Measurements from ENCODE around the gene GNAQ.

Gene GNAQ

GRCh38 chr9:77770340-77770739 is 261.3 kb downstream of the GNAQ start:
- Histone ChIP-seq H3K79me2 (peaks cover 2% of the 10 kb centered on the region), H3K27ac (no peak overlapping the region), H3K36me3 (ENCODE audit: control insufficient read depth, insufficient read depth, low read length) (no peaks in the 10 kb centered on the region), H3K9ac (no peak overlapping the region), H3K9me3 (ENCODE audit: control insufficient read depth, low read length) (no peaks in the 10 kb centered on the region), H3K4me1 (no peaks in the 10 kb centered on the region), H3K27me3 (ENCODE audit: control insufficient read depth, insufficient read depth, low read length) (no peaks in the 10 kb centered on the region), H2AFZ (no peak overlapping the region), H3K4me3 (ENCODE audit: low read depth, low read length) (no peak overlapping the region), H3K4me2 (ENCODE audit: low read length) (no peak overlapping the region)
- TF ChIP-seq CTCF (IDR thresholded peaks at IDR 0.05): no peak

- Histone ChIP-seq H3K9me3 (ENCODE audit: control insufficient read depth, low read length) (no peaks in the 10 kb centered on the region), H3K4me1 (no peaks in the 10 kb centered on the region), H3K27ac (no peak overlapping the region), H3K79me2 (peaks cover 2% of the 10 kb centered on the region), H2AFZ (no peak overlapping the region), H3K36me3 (ENCODE audit: control insufficient read depth, insufficient read depth, low read length) (no peaks in the 10 kb centered on the region), H3K4me3 (ENCODE audit: low read depth, low read length) (no peak overlapping the region), H3K27me3 (ENCODE audit: control insufficient read depth, insufficient read depth, low read length) (no peaks in the 10 kb centered on the region), H3K9ac (no peak overlapping the region), H3K4me2 (ENCODE audit: low read length) (no peak overlapping the region)
- TF ChIP-seq CTCF (IDR thresholded peaks at IDR 0.05): no peak
Observed at GRCh38 chr9:77769246-77769645, 262.4 kb downstream of the GNAQ start.

- Histone ChIP-seq H3K9ac (no peak overlapping the region), H3K27ac (no peak overlapping the region), H3K4me1 (no peaks in the 10 kb centered on the region), H3K79me2 (no peaks in the 10 kb centered on the region), H3K9me3 (ENCODE audit: control insufficient read depth, low read length) (no peaks in the 10 kb centered on the region), H3K4me2 (ENCODE audit: low read length) (no peak overlapping the region), H3K36me3 (ENCODE audit: control insufficient read depth, insufficient read depth, low read length) (no peaks in the 10 kb centered on the region), H3K4me3 (ENCODE audit: low read depth, low read length) (no peak overlapping the region), H2AFZ (no peak overlapping the region), H3K27me3 (ENCODE audit: control insufficient read depth, insufficient read depth, low read length) (no peaks in the 10 kb centered on the region)
- TF ChIP-seq CTCF (IDR thresholded peaks at IDR 0.05): no peak
Observed at GRCh38 chr9:77766587-77766986, 265.0 kb downstream of the GNAQ start.

- Histone ChIP-seq H3K36me3 (ENCODE audit: control insufficient read depth, insufficient read depth, low read length) (no peaks in the 10 kb centered on the region), H3K4me1 (no peaks in the 10 kb centered on the region), H3K9me3 (ENCODE audit: control insufficient read depth, low read length) (no peaks in the 10 kb centered on the region), H3K9ac (no peak overlapping the region), H3K27me3 (ENCODE audit: control insufficient read depth, insufficient read depth, low read length) (no peaks in the 10 kb centered on the region), H2AFZ (no peak overlapping the region), H3K4me2 (ENCODE audit: low read length) (no peak overlapping the region), H3K79me2 (no peaks in the 10 kb centered on the region), H3K27ac (no peak overlapping the region), H3K4me3 (ENCODE audit: low read depth, low read length) (no peak overlapping the region)
- no peak for TF ChIP-seq CTCF (IDR thresholded peaks at IDR 0.05)
Observed at GRCh38 chr9:77765781-77766259, 265.8 kb downstream of the GNAQ start.
